Activated naive CD4-positive, alpha-beta T cell (primary cell): ENCODE results near the gene CALCR.
"Not testable (repeated sequence)": the region's sequence is repeated elsewhere in the genome, so short reads cannot be mapped to it uniquely, and the experiment has no call there.

ENCODE experiments used
- DNase-seq, 4 experiments: peaks; one replicate each; lab custom pipeline; 2025; lab: John Stamatoyannopoulos, UW

CALCR gene

DNA sequence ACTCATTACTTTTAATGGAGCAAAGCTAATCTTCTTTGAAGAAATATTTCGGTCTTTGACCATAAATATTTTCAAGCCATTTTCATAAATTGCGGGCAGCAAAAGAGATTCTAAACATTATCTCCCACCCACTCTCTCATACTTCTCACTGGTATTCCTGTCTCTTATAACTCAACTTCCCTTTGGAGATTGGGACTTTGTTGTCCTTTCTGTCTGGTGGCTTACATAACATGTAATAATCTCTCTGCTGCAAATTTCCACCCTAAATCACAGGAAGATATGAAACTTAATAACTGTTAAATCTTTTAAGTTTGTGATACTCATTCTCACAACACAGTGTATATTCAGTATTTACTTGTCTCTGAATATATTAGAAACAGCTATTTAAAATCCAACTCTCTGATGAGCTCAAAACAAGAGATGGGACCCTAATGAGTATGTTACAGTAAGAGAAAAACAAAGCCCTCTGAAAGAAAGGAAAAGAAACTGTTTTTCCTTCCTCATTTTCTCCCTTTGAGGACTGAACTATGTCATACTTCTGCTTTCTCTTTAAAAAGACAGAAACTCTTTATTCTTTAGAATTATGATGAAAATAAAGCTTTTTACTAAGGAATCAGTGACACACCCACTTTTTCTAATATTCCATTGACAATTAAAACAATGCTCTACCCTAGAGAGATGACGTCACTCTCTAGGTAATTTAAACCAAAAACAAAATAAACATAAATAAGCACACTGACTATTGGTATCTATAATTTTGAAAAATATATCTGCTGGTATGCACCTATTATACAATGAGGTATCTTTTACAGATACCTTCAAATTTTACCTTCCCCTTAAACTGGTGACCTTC, 14.7 kb downstream of the CALCR start:
- no peak for DNase-seq

DNA sequence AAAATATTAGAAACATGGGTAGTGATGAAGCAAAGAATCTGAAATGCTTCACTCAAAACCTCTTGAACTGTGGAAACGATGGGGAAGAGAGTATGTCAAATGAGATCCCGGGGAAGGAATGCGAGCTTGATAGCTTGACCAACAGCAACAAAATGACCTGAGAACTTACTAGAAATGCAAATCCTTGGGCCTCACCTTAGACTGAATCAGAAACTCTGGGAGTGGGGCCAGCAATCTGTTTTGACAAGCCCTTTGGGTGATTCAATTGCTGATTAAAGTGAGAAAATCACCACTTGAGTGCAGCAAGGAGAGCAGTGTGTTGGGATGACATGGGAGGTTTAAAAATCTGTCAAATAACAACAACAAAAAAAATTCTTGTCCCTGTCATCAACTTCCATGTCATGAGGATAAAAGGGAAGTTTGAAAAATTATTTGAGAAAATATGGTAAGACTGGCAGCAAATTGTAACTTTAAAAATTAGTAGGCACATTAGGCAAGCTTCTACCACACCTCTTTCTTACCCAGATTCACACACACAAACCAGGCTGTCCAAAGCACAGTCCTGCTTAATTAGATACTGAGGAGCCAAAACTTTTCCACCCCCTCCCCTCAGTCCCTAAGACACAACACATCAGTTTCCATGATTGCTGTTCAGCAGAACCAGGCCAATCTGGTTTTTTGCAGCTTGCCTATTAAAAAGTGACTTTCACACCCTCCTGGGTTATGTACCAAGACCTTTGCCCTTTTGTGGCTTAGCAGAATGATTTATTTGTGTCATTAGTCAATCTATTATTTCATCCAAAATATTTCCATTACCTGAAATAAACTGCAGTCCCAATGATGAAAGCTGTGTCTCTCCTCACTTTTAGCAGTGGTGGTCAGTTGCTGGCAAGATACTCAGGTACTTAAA, 15.6 kb downstream of the CALCR start:
- DNase-seq: no peak

DNA sequence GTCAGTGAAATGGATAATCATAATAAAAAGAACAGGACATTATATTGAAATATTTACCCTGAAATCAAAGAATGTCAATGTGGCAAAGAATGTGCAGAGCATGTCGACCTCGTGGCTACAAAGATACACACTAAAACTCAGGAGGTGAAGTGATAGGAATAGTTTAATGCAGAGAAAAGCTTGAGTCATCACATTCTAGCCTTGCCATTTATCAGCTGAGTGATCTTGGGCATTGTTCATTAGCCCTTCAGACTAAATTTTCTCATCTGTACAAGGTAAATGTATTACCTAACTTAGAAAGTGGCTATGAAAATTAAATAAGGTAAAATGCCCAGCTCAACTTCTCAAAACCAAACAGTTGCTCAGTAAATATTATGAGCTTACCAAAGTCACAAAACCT, 22.6 kb downstream of the CALCR start:
- DNase-seq: no peak

DNA sequence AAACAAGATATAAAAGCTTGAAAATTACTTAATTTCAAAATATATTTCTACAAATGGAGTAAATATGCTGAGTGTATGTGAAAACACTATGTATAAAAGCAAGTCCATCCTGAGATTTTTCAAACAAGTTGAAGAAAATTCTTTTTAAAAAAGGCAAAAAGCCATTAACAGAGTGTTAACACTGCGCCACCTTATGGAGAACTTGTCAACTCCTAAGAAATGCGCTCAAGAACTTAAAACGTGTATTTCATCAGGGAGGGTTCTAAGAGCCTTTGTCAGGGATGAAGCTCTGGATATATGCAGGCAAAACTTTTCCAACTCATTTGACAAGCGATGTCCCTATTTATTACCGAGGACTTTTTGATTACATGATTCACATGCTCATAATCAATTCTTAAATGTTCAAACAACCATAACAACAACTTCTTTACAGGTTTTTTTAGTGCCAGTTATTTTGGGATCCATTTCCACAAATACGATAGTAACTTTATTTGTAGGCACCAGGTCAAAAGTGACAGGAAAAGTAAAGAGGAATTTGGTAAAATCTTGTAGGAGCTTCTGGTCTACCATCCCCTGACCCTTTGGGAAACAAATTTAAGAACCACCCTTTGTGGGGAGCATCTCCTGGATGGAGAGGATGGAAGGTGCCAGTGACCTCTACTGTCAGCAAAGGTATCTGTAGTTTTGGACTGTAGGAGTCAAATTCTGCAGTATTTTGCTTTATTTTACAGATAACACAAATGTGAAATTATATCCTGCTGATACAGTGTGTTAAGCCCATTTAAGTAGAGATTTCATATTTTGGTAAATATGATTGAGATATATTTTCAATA, 23.2 kb downstream of the CALCR start:
- DNase-seq: no peak

DNA sequence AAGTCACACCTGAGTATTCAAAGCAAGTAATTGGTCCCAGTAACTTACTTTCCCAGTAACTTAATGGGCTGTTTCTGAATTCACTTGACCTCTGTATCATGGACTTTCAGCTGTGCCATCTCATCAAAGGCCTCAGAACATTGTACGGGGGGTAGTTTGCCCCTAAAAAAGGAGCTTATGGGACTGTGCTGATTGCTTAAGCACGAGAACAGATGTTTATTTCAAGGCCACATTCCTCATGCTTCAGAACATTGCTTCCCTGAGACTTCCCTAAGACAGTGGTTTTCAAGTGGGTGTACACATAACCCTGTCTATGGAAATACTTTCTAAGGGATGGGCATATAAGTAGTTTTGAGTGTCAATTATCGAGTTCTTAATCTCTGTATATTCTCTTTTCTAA, 26.8 kb downstream of the CALCR start:
- DNase-seq: no peak

DNA sequence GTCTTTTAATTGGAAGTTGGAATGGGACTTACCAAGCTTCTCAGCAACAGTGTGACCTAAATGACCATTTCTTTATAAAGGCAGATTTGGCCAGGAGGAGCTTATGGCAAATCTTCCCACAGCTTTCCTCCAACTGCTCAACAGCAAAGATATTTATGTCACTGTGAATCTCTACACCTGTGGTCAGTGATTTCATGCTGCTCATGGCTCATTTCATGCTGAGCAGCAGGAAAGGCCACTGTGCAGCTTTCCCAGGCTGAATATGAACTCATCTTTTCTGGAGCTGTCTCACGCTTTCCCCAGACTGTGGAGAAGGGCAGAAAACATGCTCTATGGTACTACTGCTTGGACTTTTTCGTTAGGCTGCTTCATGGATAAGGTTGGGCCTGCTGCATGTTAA, 29.8 kb downstream of the CALCR start:
- no peak for DNase-seq

DNA sequence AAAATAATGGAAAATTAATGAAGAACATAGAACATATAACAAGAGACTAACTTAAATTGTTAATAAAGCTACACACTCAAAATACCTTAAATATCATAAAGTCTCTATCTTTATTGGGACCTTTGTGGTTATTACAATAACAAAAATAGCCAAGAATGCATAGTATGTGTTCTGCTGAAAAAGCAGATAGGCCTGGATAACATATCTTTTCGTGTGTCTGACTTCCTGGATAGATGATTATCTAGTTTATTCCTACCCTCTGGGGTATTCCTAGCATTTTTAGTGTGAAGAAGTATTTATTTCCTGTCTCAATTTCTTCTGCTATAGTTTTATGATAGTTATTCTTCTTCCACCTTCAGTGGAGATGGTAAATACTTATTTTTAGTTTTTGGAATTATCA, 36.5 kb downstream of the CALCR start:
- DNase-seq: no peak

DNA sequence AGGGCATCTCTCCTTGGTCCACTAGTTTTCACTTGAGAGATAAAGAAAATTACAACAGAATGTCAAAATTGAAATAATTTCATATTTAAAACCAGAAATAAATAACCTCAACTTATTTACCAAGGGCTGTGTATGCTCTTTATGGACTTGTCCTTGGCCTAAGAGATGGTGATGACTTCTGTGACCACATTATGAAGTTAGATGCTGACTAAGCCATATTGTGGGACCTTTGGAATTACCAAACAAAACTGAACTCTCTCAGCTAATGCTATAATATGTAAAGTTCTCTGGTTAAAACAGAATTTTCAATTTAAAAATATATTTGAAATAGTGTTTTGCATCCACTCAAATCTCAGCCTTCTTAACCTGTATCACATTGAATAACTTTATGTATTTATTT, 38.9 kb downstream of the CALCR start:
- DNase-seq: no peak

DNA sequence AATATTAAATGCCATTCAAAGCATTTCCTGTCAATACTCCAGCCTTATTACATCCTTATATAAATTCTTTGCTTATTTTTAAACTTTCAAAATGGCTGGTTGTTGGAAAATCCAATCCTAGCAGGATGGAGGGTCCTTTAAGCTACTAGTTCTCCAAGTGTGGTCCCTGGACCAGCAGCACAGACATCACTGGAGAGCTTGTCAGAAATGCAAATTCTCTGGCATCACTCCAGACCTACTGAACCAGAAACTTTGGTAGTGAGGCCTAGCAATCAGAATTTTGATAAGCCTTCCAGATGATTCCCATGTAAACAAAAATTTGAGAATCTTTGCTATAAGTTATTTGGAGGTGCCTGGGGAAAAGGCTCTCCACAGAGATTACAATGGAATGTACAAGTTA, 43.8 kb downstream of the CALCR start:
- no peak for DNase-seq

DNA sequence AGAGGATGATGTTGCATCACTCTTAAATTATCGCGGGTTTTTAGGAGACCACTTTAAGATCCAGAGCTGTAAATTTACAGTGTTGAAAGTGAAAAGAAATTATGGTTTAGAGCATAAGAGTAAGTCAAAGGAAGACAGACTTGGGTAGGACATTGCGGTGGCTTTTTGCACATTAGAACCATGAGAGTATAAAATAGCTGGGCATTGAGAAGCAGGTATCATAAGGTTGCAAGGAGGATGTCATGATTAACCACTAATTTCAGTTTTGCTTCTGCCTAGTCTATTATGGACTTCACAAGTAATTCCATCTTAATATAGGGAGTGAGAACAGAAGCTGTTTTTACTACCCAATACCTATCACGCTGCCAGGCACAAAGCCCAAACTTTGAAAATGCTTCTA, 57.7 kb downstream of the CALCR start:
- DNase-seq: no peak

DNA sequence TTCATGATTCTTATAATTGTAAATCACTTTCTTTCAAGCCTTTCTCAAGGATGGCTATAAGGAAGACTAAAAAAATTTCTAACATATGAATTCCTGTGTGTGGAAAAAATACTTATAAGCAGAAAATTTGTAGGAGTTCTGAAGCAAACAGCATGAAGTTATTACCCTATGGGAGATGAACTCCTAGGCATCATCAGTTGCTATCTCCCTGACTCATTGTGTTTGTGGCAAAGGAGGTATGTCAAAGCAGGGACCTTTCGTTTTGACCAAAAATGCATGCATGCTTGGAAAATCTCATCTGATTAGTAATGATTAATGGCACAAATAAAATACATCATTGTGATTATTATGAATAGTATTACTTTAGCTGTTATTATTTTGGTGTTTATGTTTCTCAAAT, 59.4 kb downstream of the CALCR start:
- DNase-seq: no peak

DNA sequence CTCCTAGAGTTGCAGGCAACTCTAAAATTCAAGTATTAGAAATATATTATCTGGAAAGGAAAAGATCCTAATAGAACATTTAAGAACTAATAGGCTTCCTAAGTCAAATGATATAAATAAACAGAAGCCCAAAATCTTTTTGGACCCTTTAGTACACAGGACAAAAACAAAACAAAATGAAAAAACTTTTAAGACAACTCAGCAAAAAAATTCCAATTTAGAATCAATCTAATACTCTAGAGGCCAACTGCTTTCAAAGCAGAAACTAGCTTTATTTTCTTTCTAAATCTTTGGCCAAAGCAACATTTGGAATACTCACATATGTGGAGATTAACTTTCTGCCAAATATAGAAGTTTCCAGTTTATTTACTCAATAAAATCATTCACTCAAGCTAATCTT, 65.2 kb downstream of the CALCR start:
- DNase-seq: no peak

DNA sequence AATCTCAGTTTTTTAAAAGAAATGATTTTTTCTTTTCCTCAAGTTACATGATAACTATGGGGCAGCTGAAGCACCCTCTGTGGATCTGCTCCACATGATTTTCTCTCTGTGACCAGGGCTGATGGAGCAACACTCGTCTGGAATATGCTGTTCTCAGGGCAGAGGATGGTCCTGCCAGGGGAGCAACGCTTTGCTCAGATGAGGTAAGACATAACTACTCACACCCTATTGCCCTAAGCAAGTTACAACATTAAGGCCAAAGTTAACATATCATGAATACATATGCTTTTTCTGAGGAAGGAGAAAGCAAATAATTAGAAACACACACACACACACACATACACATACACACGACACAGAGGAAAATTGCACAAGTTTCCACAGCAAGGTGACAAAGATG, 71.4 kb downstream of the CALCR start:
- no peak for DNase-seq

DNA sequence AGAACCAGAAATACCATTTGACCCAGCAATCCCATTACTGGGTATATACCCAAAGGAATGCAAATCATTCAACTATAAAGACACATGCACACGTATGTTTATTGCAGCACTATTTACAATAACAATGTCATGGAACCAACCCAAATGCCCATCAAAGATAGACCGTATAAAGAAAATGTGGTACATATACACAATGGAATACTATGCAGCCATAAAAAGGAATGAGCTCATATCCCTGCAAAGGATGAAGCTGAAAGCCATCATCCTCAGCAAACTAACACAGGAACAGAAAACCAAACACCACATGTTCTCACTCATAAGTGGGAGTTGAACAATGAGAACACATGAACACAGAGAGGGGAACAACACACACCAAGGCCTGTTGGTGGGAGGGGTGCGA, 82.7 kb downstream of the CALCR start:
- not testable (repeated sequence) for DNase-seq

DNA sequence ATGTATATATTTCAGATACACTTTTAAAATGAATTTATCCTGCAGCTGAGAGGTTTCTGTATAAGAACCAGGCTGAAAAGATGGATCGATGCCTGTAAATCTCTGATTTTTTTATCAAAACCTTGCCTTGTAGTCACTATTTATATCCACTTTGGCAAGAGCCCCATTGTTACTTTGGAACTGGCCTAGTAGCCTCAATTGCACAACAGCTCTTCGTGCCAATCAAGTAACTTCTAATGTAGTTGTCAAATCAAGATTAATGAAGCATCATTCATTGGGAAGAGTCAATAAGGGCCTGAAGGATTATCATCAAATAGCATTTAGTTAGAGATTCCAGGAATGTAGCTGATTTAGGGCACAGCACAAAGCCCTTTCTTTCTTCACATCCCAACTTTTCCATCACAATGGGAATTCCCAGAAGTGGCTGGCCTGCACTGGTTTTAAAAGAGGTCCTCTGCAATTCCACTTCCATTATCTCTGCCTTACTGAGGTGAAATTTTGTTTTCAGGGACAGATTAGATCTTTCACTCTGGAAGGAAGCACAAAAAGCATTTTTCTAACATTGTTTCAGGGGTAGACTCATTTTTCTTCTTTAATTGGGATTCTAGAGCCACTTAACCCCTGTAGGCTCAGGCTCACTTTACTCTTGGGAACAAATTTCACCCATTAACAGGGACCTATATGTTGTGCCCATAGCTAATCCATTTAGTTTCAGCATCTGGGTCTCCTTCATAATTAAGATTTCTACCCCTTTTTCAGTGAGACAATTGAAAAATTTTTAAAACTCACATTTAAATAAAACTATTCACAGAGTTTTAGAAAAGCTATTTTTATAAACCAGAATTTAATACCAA, 97.8 kb downstream of the CALCR start:
- DNase-seq: no peak

DNA sequence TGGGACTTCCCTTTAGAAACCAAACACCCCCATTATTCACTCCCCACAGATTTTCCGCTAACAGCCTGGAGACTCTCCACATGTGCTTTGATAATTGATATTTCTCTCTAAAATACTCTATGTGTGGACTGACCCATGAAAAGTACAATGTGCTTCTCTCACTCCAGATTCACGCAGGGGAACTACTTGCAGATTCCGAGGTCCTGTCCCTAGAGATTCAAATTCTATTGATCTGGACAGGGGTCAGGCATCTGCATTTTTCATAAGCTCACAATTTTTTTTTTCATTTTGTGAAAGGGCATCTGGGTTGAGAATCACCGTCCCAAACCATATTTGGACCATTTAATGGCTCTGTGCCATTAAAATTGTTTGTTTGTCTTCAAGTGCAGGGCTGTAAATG, 98.7 kb downstream of the CALCR start:
- DNase-seq: no peak

DNA sequence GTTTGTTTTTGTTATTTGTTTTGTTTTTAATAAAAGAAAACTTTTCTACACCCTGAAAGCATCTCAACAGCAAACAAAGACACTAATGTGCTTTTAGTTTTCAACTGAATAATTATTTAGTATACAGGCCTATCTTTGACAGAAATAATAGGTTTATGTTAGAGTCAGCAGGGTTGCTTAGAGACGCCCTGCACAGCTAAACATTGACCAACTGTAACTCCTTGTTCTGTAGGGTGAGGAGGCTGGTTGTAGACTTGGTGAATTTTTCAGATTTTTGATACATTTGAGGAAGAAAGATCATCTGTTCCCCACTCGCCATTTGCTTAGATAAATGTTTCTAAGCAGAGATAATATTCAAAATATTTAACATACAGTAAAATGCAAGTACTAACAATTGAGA, 103.1 kb downstream of the CALCR start:
- DNase-seq: no peak

DNA sequence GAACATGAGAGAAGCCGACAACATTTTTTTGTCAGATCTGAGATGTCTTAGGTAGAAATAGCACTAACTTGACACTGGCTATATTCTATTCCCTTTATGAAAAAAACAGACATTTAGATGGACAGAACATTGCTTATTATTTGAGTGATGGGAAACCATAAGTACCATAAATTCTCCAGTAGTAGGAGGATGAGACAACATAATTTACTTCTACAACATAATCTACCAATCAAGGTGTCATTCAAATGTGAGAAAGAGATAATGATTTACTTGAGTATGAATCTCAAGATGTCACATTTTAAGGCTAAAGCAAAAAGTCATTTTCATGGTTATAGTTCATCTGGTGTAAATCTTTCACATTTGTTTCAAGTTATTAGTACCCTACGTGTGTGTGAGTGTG, 110.8 kb downstream of the CALCR start:
- no peak for DNase-seq

DNA sequence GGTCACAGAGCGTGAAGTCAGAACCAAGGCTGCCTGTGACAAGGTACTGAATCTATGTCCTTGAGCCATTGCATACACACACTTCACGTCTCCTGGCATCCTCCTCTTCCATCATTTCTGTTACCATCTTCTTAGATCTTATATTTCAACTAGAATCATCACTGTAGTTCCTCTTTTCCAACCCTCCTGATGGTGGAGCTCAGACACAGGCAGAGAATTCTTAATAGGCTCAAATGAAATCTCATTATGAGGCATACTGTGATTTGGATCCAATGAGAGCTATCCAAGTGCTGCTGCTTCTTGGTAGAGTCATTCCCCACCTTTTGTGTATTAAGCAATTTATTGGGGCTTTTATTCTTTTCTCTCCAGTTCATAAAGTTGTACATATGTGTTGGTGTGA, 113.2 kb downstream of the CALCR start:
- DNase-seq: no peak

DNA sequence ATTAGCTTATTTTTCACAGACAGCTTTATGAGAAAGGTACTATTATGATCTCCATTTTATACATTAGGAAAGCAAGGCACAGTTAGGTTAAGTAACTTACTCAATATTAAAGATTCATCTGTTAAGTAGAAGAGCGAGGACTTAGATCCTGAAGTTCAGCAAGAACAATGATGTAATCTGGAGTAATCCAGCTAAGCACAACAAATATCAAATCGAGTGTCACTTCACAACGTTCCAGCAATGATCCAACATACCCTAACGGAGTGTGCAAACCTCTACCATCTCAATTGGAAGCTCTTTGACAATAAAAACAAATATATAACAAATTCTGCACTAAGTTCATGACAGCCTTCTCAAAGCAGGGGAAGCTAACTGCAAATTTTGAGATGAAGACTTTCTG, 121.3 kb downstream of the CALCR start:
- DNase-seq: no peak

DNA sequence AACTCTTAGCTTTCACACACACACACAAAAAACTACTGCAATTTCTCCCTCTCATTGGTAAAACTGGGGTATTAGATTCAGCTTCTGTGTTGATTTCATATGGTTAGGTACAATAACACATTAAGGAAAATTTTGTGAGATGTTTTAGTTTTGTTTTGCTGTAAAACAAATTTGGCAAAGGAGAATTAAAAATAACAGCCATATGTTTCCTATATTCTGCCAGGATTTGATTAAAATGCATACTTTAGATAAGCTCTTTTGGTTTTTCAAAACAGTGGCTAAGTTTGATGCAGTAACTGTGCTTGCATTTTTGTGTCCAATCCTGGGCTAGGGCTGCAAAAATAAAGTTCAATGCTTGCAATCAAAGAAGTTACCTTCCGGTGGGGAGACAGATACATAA, 126.3 kb downstream of the CALCR start:
- DNase-seq: no peak
